GM12801 (cell line): ENCODE data around the gene MOB2.

ENCODE experiments used
- CTCF ChIP-seq: IDR thresholded peaks from one replicate; pipeline ENCODE4 v1.5.1; 2011; ENCODE audit warnings: control low read depth; ENCODE audit not compliant: insufficient read length; ENCODE audit errors: extremely low read depth

Gene MOB2

GRCh38 chr11:1442163-1442562 lies 44.4 kb downstream of the MOB2 start:
- TF ChIP-seq CTCF, result no peak

- no peak for TF ChIP-seq CTCF
These were observed 46.1 kb downstream of the MOB2 start for GRCh38 chr11:1440496-1440895.

- no peak for TF ChIP-seq CTCF
These were observed 46.5 kb downstream of the MOB2 start for GRCh38 chr11:1440066-1440465.

- no peak for TF ChIP-seq CTCF
These were observed 47.2 kb downstream of the MOB2 start for GRCh38 chr11:1439341-1439740.

GRCh38 chr11:1438967-1439330 lies 47.6 kb downstream of the MOB2 start:
- TF ChIP-seq CTCF, result no peak

- no peak for TF ChIP-seq CTCF
These were observed 48.2 kb downstream of the MOB2 start for GRCh38 chr11:1438261-1438966.

GRCh38 chr11:1437500-1437899 lies 49.1 kb downstream of the MOB2 start:
- TF ChIP-seq CTCF, result no peak
